Osteocyte (in vitro differentiated cells): ENCODE data around the gene OSBPL3. TPM values are rescaled to one million over a fixed set of nuclear protein-coding genes. Genes with fewer than 3 reads are reported as not detected.

Source experiments
- DNase-seq: peaks from one replicate; pipeline ENCODE4 v3.0.0; 2021; ENCODE audit warnings: mixed read lengths; ENCODE audit not compliant: unreplicated experiment; ENCODE audit errors: extremely low spot score
- H3K27ac Mint-ChIP-seq: one replicate; pipeline ENCODE4 v1.8.0; 2021; ENCODE audit warnings: mild to moderate bottlenecking, mixed read lengths; ENCODE audit not compliant: unreplicated experiment
- H3K27me3 Mint-ChIP-seq: one replicate; pipeline ENCODE4 v1.8.0; 2021; ENCODE audit warnings: mixed read lengths; ENCODE audit not compliant: unreplicated experiment
- H3K36me3 Mint-ChIP-seq: one replicate; pipeline ENCODE4 v1.8.0; 2021; ENCODE audit warnings: mixed read lengths; ENCODE audit not compliant: unreplicated experiment
- H3K4me1 Mint-ChIP-seq: one replicate; pipeline ENCODE4 v1.8.0; 2021; ENCODE audit warnings: mixed read lengths; ENCODE audit not compliant: unreplicated experiment
- H3K4me3 Mint-ChIP-seq: one replicate; pipeline ENCODE4 v1.8.0; 2021; ENCODE audit warnings: mild to moderate bottlenecking, moderate library complexity, mixed read lengths; ENCODE audit not compliant: unreplicated experiment
- H3K9me3 Mint-ChIP-seq: one replicate; pipeline ENCODE4 v1.8.0; 2021; ENCODE audit warnings: mixed read lengths; ENCODE audit not compliant: unreplicated experiment
- CTCF ChIP-seq: fragments of 200-600 bp; sonication (generic); IDR thresholded peaks from 2 replicates; pipeline ENCODE4 v1.5.0; 2021; ENCODE audit warnings: antibody characterized with exemption, mild to moderate bottlenecking, moderate library complexity
- total RNA-seq: library from RNA; stranded (reverse); gene quantifications from 2 replicates; pipeline ENCODE4 v1.2.1, GENCODE V29; 2021

The OSBPL3 gene
- total RNA-seq, 1 donor from 2014 or later, result 8.0 TPM

- H3K9me3 Mint-ChIP-seq, result no peaks in the 10 kb centered on the region
- no peak for TF ChIP-seq CTCF
- no peak overlapping the region for H3K27ac Mint-ChIP-seq
- peaks cover 10% of the 10 kb centered on the region for H3K4me1 Mint-ChIP-seq
- DNase-seq, result no peak
- no peaks in the 10 kb centered on the region for H3K36me3 Mint-ChIP-seq
- H3K27me3 Mint-ChIP-seq, result no peaks in the 10 kb centered on the region
- H3K4me3 Mint-ChIP-seq, result no peak overlapping the region
Observed at GRCh38 chr7:24936121-24936824, 43.7 kb downstream of the OSBPL3 start.

GRCh38 chr7:24933298-24933697 lies 46.7 kb downstream of the OSBPL3 start:
- no peak for TF ChIP-seq CTCF
- Mint-ChIP-seq H3K36me3 (no peaks in the 10 kb centered on the region), H3K27ac (no peak overlapping the region), H3K9me3 (no peaks in the 10 kb centered on the region), H3K4me1 (peaks cover 10% of the 10 kb centered on the region), H3K27me3 (no peaks in the 10 kb centered on the region), H3K4me3 (no peak overlapping the region)
- DNase-seq, result no peak

GRCh38 chr7:24932815-24933214 lies 47.2 kb downstream of the OSBPL3 start:
- H3K4me1 Mint-ChIP-seq, result peaks cover 12% of the 10 kb centered on the region
- DNase-seq, result no peak
- H3K4me3 Mint-ChIP-seq, result no peak overlapping the region
- H3K9me3 Mint-ChIP-seq, result no peaks in the 10 kb centered on the region
- H3K36me3 Mint-ChIP-seq, result no peaks in the 10 kb centered on the region
- TF ChIP-seq CTCF, result no peak
- no peaks in the 10 kb centered on the region for H3K27me3 Mint-ChIP-seq
- H3K27ac Mint-ChIP-seq, result no peak overlapping the region

- DNase-seq, result no peak
- no peak overlapping the region for H3K4me3 Mint-ChIP-seq
- peaks cover 16% of the 10 kb centered on the region for H3K4me1 Mint-ChIP-seq
- H3K36me3 Mint-ChIP-seq, result no peaks in the 10 kb centered on the region
- no peaks in the 10 kb centered on the region for H3K9me3 Mint-ChIP-seq
- no peak for TF ChIP-seq CTCF
- no peaks in the 10 kb centered on the region for H3K27me3 Mint-ChIP-seq
- no peak overlapping the region for H3K27ac Mint-ChIP-seq
Observed at GRCh38 chr7:24932389-24932788, 47.6 kb downstream of the OSBPL3 start.

- DNase-seq, result no peak
- Mint-ChIP-seq H3K27ac (no peak overlapping the region), H3K36me3 (no peaks in the 10 kb centered on the region), H3K4me3 (no peak overlapping the region), H3K9me3 (no peaks in the 10 kb centered on the region), H3K4me1 (peaks cover 21% of the 10 kb centered on the region), H3K27me3 (no peaks in the 10 kb centered on the region)
- TF ChIP-seq CTCF, result no peak
Observed at GRCh38 chr7:24931844-24932243, 48.1 kb downstream of the OSBPL3 start.
